Panc1 (cell line): ENCODE results near the gene PGAM5.

Source experiments
- CTCF ChIP-seq: fragments of 450-650 bp; IDR thresholded peaks from 2 replicates; pipeline ENCODE4 v1.5.1; 2017; ENCODE audit warnings: mild to moderate bottlenecking
- POLR2AphosphoS5 ChIP-seq: IDR thresholded peaks from 2 replicates; pipeline ENCODE4 v1.6.1; 2012; ENCODE audit warnings: mild to moderate bottlenecking, low read depth, low read length, moderate library complexity
- REST ChIP-seq, 2 experiments: IDR thresholded peaks; 2 replicates each; pipeline ENCODE4 v1.6.1; 2011 to 2012; ENCODE audit warnings: low read depth in 2 of 2, control low read depth in 1 of 2, low read length in 1 of 2, mild to moderate bottlenecking in 1 of 2, moderate library complexity in 1 of 2; ENCODE audit not compliant: insufficient read depth in 1 of 2
- SIN3A ChIP-seq: IDR thresholded peaks from 2 replicates; pipeline ENCODE4 v1.6.1; 2012; ENCODE audit warnings: low read depth, mild to moderate bottlenecking, low read length, moderate library complexity, borderline replicate concordance; ENCODE audit not compliant: insufficient read depth
- TCF7L2 ChIP-seq: IDR thresholded peaks from 2 replicates; pipeline ENCODE4 v1.6.1; 2011; ENCODE audit warnings: mild to moderate bottlenecking, low read depth, low read length, inconsistent platforms

- no peak for TF ChIP-seq CTCF
- no peak for TF ChIP-seq POLR2AphosphoS5
- no peak for TF ChIP-seq REST (IDR thresholded peaks at IDR 0.05; ENCODE audit: insufficient read depth in 1 of 2, low read depth in 2 of 2, low read length in 1 of 2)
- TF ChIP-seq SIN3A: no peak
- no peak for TF ChIP-seq TCF7L2
Observed at GRCh38 chr12:132664206-132665148, 46.2 kb upstream of the PGAM5 start.
